Activated CD8-positive, alpha-beta memory T cell treated with anti-CD3 and anti-CD28 coated beads, Interleukin-2, amount 10 ng/mL, durations not matched to agents 7 days and 5 days (primary cell): ENCODE data around the gene CCDC112. TPM values are rescaled to one million over a fixed set of nuclear protein-coding genes. Genes with fewer than 3 reads are reported as not detected.
A peak's percentile ranks its signal among the peaks of the same experiment; 100 is the strongest.

Experiments
- ATAC-seq: fragments of 150-1000 bp; cut with Tn5 transposase; one replicate; pipeline ENCODE4 v1.10.0; 2021; ENCODE audit warnings: moderate library complexity
- CTCF ChIA-PET: fragments of 350-600 bp; sonication (Branson Sonifier 250); formaldehyde crosslinking; loops from one replicate; lab custom pipeline; 2021; ENCODE audit warnings: antibody characterized with exemption; lab: Charles Lee
- DNase-seq: peaks from one replicate; pipeline ENCODE4 v3.0.0-alpha.2; 2020
- H3K27ac Mint-ChIP-seq: one replicate; pipeline ENCODE4 v1.8.0; 2021; ENCODE audit warnings: mild to moderate bottlenecking, mixed read lengths
- H3K27me3 Mint-ChIP-seq: one replicate; pipeline ENCODE4 v1.8.0; 2021; ENCODE audit warnings: mixed read lengths
- H3K36me3 Mint-ChIP-seq: one replicate; pipeline ENCODE4 v1.8.0; 2021; ENCODE audit warnings: mild to moderate bottlenecking, mixed read lengths
- H3K4me1 Mint-ChIP-seq: one replicate; pipeline ENCODE4 v1.8.0; 2021; ENCODE audit warnings: mixed read lengths
- H3K4me3 Mint-ChIP-seq: one replicate; pipeline ENCODE4 v1.8.0; 2021; ENCODE audit warnings: mild to moderate bottlenecking, moderate library complexity, mixed read lengths
- H3K9me3 Mint-ChIP-seq: one replicate; pipeline ENCODE4 v1.8.0; 2022; ENCODE audit warnings: low read depth, mixed read lengths
- total RNA-seq, 2 experiments: library from RNA; stranded (reverse); gene quantifications; one replicate each; pipeline ENCODE4 v1.2.3, GENCODE V29; 2021

CCDC112 gene
- 1 to 10 TPM in 1 of 2 experiments, under 1 TPM in 1; 0.40 to 1.5 TPM for total RNA-seq

- H3K4me3 Mint-ChIP-seq = peak within 1 kb of the TSS; percentile 67
- peaks cover 37% of the 10 kb centered on the region for H3K27me3 Mint-ChIP-seq
- CTCF ChIA-PET = interaction anchor here (0.6 to 1.6 kb wide), 4 partner anchors 13 to 198 kb away, joined by 3 to 12 read pairs (median 4); partner anchors contain the start of gene PGGT1B
- H3K36me3 Mint-ChIP-seq = peaks cover 5% of the 10 kb centered on the region
- H3K9me3 Mint-ChIP-seq = peaks cover 5% of the 10 kb centered on the region
- H3K4me1 Mint-ChIP-seq = peaks cover 10% of the 10 kb centered on the region
- DNase-seq (peak; percentile 81), ATAC-seq (peak; percentile 87)
- H3K27ac Mint-ChIP-seq = no peak within 1 kb of the TSS
These were observed at the start of gene CCDC112 for GRCh38 chr5:115296124-115297022. Gene CCDC112, minus strand, starts transcription at chr5:115296654. Its CDS starts 111 bp downstream, at chr5:115296543.

GRCh38 chr5:115345344-115345743 is 48.9 kb upstream of the CCDC112 start:
- H3K27me3 Mint-ChIP-seq = peaks cover 37% of the 10 kb centered on the region
- CTCF ChIA-PET = no interaction called here
- DNase-seq (no peak), ATAC-seq (no peak)
- H3K4me1 Mint-ChIP-seq = peaks cover 1% of the 10 kb centered on the region
- H3K9me3 Mint-ChIP-seq = no peaks in the 10 kb centered on the region
- no peak overlapping the region for H3K4me3 Mint-ChIP-seq
- no peaks in the 10 kb centered on the region for H3K36me3 Mint-ChIP-seq
- H3K27ac Mint-ChIP-seq = no peak overlapping the region

GRCh38 chr5:115343855-115344254 is 47.4 kb upstream of the CCDC112 start:
- Mint-ChIP-seq H3K27me3 (peaks cover 44% of the 10 kb centered on the region), H3K4me3 (no peak overlapping the region), H3K27ac (no peak overlapping the region), H3K36me3 (no peaks in the 10 kb centered on the region), H3K4me1 (no peaks in the 10 kb centered on the region), H3K9me3 (no peaks in the 10 kb centered on the region)
- CTCF ChIA-PET = interaction anchor here (0.8 kb wide), 1 partner anchor 19 kb away, joined by 3 read pairs; no protein-coding TSS in a partner anchor
- DNase-seq (no peak), ATAC-seq (no peak)

- Mint-ChIP-seq H3K4me1 (no peaks in the 10 kb centered on the region), H3K27ac (no peak overlapping the region), H3K4me3 (no peak overlapping the region), H3K9me3 (no peaks in the 10 kb centered on the region), H3K27me3 (peaks cover 45% of the 10 kb centered on the region), H3K36me3 (no peaks in the 10 kb centered on the region)
- CTCF ChIA-PET = interaction anchor here (0.8 kb wide), 1 partner anchor 18 kb away, joined by 3 read pairs; no protein-coding TSS in a partner anchor
- ATAC-seq = no peak
- no peak for DNase-seq
These were observed 46.3 kb upstream of the CCDC112 start for GRCh38 chr5:115342590-115343377.

- CTCF ChIA-PET = no interaction called here
- ATAC-seq = no peak
- H3K27ac Mint-ChIP-seq = no peak overlapping the region
These were observed 45.3 kb upstream of the CCDC112 start for GRCh38 chr5:115341745-115342144.

GRCh38 chr5:115338851-115339250 is 42.4 kb upstream of the CCDC112 start:
- H3K36me3 Mint-ChIP-seq = no peaks in the 10 kb centered on the region
- no peak for DNase-seq
- peaks cover 40% of the 10 kb centered on the region for H3K27me3 Mint-ChIP-seq
- no peaks in the 10 kb centered on the region for H3K4me1 Mint-ChIP-seq
- CTCF ChIA-PET = no interaction called here
- H3K4me3 Mint-ChIP-seq = no peak overlapping the region
- H3K9me3 Mint-ChIP-seq = no peaks in the 10 kb centered on the region
- no peak for ATAC-seq
- H3K27ac Mint-ChIP-seq = no peak overlapping the region

More at GRCh38 chr5:115341745-115342144, 45.3 kb upstream of the CCDC112 start:
- H3K4me1 Mint-ChIP-seq = no peaks in the 10 kb centered on the region
- H3K4me3 Mint-ChIP-seq = no peak overlapping the region
- peaks cover 51% of the 10 kb centered on the region for H3K27me3 Mint-ChIP-seq
- H3K36me3 Mint-ChIP-seq = no peaks in the 10 kb centered on the region
- DNase-seq = no peak
- H3K9me3 Mint-ChIP-seq = no peaks in the 10 kb centered on the region

- Mint-ChIP-seq H3K27me3 (peaks cover 35% of the 10 kb centered on the region), H3K9me3 (no peaks in the 10 kb centered on the region), H3K36me3 (no peaks in the 10 kb centered on the region), H3K4me1 (peaks cover 9% of the 10 kb centered on the region), H3K4me3 (no peak overlapping the region), H3K27ac (no peak overlapping the region)
- DNase-seq = no peak
- CTCF ChIA-PET = no interaction called here
- no peak for ATAC-seq
These were observed 41.4 kb upstream of the CCDC112 start for GRCh38 chr5:115337882-115338281.

- ATAC-seq (no peak), DNase-seq (no peak)
- no peak overlapping the region for H3K27ac Mint-ChIP-seq
- peaks cover 11% of the 10 kb centered on the region for H3K4me1 Mint-ChIP-seq
- H3K9me3 Mint-ChIP-seq = no peaks in the 10 kb centered on the region
- peaks cover 32% of the 10 kb centered on the region for H3K27me3 Mint-ChIP-seq
- no peaks in the 10 kb centered on the region for H3K36me3 Mint-ChIP-seq
- CTCF ChIA-PET = no interaction called here
- no peak overlapping the region for H3K4me3 Mint-ChIP-seq
These were observed 40.5 kb upstream of the CCDC112 start for GRCh38 chr5:115336964-115337363.

GRCh38 chr5:115336201-115336720 is 39.8 kb upstream of the CCDC112 start:
- CTCF ChIA-PET = no interaction called here
- Mint-ChIP-seq H3K4me3 (no peak overlapping the region), H3K27ac (no peak overlapping the region), H3K36me3 (no peaks in the 10 kb centered on the region), H3K9me3 (no peaks in the 10 kb centered on the region), H3K27me3 (peaks cover 33% of the 10 kb centered on the region), H3K4me1 (peaks cover 11% of the 10 kb centered on the region)
- no peak for DNase-seq
- ATAC-seq = no peak

- DNase-seq (no peak), ATAC-seq (no peak)
- CTCF ChIA-PET = no interaction called here
- no peaks in the 10 kb centered on the region for H3K36me3 Mint-ChIP-seq
- H3K9me3 Mint-ChIP-seq = no peaks in the 10 kb centered on the region
- peaks cover 33% of the 10 kb centered on the region for H3K27me3 Mint-ChIP-seq
- no peak overlapping the region for H3K4me3 Mint-ChIP-seq
- H3K4me1 Mint-ChIP-seq = peaks cover 11% of the 10 kb centered on the region
- no peak overlapping the region for H3K27ac Mint-ChIP-seq
These were observed 38.8 kb upstream of the CCDC112 start for GRCh38 chr5:115335301-115335700.

- CTCF ChIA-PET = no interaction called here
- peak; percentile 54 for DNase-seq
- Mint-ChIP-seq H3K27me3 (peaks cover 32% of the 10 kb centered on the region), H3K4me1 (peaks cover 11% of the 10 kb centered on the region), H3K27ac (no peak overlapping the region), H3K4me3 (no peak overlapping the region), H3K36me3 (no peaks in the 10 kb centered on the region), H3K9me3 (no peaks in the 10 kb centered on the region)
- ATAC-seq = peak; percentile 78
These were observed 36.7 kb upstream of the CCDC112 start for GRCh38 chr5:115333164-115333563.

GRCh38 chr5:115330830-115331229 is 34.4 kb upstream of the CCDC112 start:
- no peak overlapping the region for H3K27ac Mint-ChIP-seq
- peaks cover 34% of the 10 kb centered on the region for H3K27me3 Mint-ChIP-seq
- H3K36me3 Mint-ChIP-seq = no peaks in the 10 kb centered on the region
- peaks cover 11% of the 10 kb centered on the region for H3K4me1 Mint-ChIP-seq
- CTCF ChIA-PET = no interaction called here
- ATAC-seq = no peak
- DNase-seq = no peak
- H3K9me3 Mint-ChIP-seq = no peaks in the 10 kb centered on the region
- no peak overlapping the region for H3K4me3 Mint-ChIP-seq

GRCh38 chr5:115329475-115329874 is 33.0 kb upstream of the CCDC112 start:
- CTCF ChIA-PET = no interaction called here
- H3K36me3 Mint-ChIP-seq = no peaks in the 10 kb centered on the region
- no peak overlapping the region for H3K4me3 Mint-ChIP-seq
- H3K27me3 Mint-ChIP-seq = peaks cover 35% of the 10 kb centered on the region
- DNase-seq = no peak
- H3K4me1 Mint-ChIP-seq = peaks cover 11% of the 10 kb centered on the region
- no peak overlapping the region for H3K27ac Mint-ChIP-seq
- ATAC-seq = no peak
- H3K9me3 Mint-ChIP-seq = no peaks in the 10 kb centered on the region
